Ascending aorta (tissue), 2 donors: Measurements from ENCODE around the gene TANC1. TPM values are rescaled to one million over a fixed set of nuclear protein-coding genes. Genes with fewer than 3 reads are reported as not detected.

Experiments used
- DNase-seq, 2 donors: peaks; one replicate each; pipeline ENCODE4 v3.0.0-alpha.2; 2019; ENCODE audit warnings: low spot score in 2 of 2
- H3K27ac ChIP-seq, 2 donors: fragments of 200-600 bp; sonication (generic); one replicate each; pipeline ENCODE4 v1.5.1; 2016 to 2017; ENCODE audit warnings: mild to moderate bottlenecking in 1 of 2
- H3K27me3 ChIP-seq: fragments of 200-600 bp; sonication (generic); one replicate; pipeline ENCODE4 v1.5.1; 2017
- H3K36me3 ChIP-seq, 2 donors: fragments of 200-600 bp; sonication (generic); one replicate each; pipeline ENCODE4 v1.5.1; 2016
- H3K4me1 ChIP-seq, 2 donors: fragments of 200-600 bp; sonication (generic); one replicate each; pipeline ENCODE4 v1.5.1; 2016 to 2017; ENCODE audit warnings: mild to moderate bottlenecking in 1 of 2
- H3K4me3 ChIP-seq, 2 donors: fragments of 200-600 bp; sonication (generic); one replicate each; pipeline ENCODE4 v1.5.1; 2016 to 2017; ENCODE audit warnings: mild to moderate bottlenecking in 1 of 2
- H3K9me3 ChIP-seq, 2 donors: fragments of 200-600 bp; sonication (generic); one replicate each; pipeline ENCODE4 v1.5.1; 2016
- CTCF ChIP-seq, 3 experiments: fragments of 200-600 bp in 2 of 3; fragments of 450-650 bp in 1 of 3; sonication (generic) in 2 of 3; IDR thresholded peaks; one replicate each; pipeline ENCODE4 v1.5.1; 2016 to 2019; ENCODE audit warnings: antibody characterized with exemption in 3 of 3, mild to moderate bottlenecking in 1 of 3, moderate library complexity in 1 of 3
- intact Hi-C: fragments of 100-400 bp; cut with DNase I; formaldehyde crosslinking; loops from one replicate; pipeline ENCODE4 v1.15.1; 2023
- total RNA-seq: library from RNA; depleted of rRNA; stranded (reverse); fragments of >200 nt; gene quantifications from one replicate; pipeline ENCODE4 v1.1.0, GENCODE V29; 2016

TANC1 gene
- total RNA-seq, 1 donor from 2014 or later, result 45.4 TPM

GRCh38 chr2:159262226-159262625 lies 293.8 kb downstream of the TANC1 start:
- H3K4me3 ChIP-seq, result no peak overlapping the region
- H3K9me3 ChIP-seq, result no peaks in the 10 kb centered on the region
- intact Hi-C loops, result no loop called here
- H3K4me1 ChIP-seq, result no peaks in the 10 kb centered on the region
- no peak for DNase-seq
- H3K27me3 ChIP-seq, result no peaks in the 10 kb centered on the region
- TF ChIP-seq CTCF (IDR thresholded peaks at IDR 0.05), result no peak
- peaks cover 3 to 8% of the 10 kb centered on the region in 2 donors for H3K36me3 ChIP-seq
- H3K27ac ChIP-seq, result no peak overlapping the region

GRCh38 chr2:159262904-159263303 lies 294.5 kb downstream of the TANC1 start:
- Histone ChIP-seq H3K9me3 (no peaks in the 10 kb centered on the region), H3K4me1 (no peaks in the 10 kb centered on the region), H3K36me3 (peaks cover 3% of the 10 kb centered on the region in 2 donors), H3K27me3 (no peaks in the 10 kb centered on the region), H3K4me3 (no peak overlapping the region), H3K27ac (no peak overlapping the region)
- no peak for TF ChIP-seq CTCF (IDR thresholded peaks at IDR 0.05)
- DNase-seq, result no peak
- intact Hi-C loops, result no loop called here

- Histone ChIP-seq H3K27me3 (no peaks in the 10 kb centered on the region), H3K4me3 (no peak overlapping the region), H3K27ac (no peak overlapping the region), H3K36me3 (peaks cover 0 to 3% of the 10 kb centered on the region in 2 donors), H3K9me3 (no peaks in the 10 kb centered on the region), H3K4me1 (no peaks in the 10 kb centered on the region)
- no peak for TF ChIP-seq CTCF (IDR thresholded peaks at IDR 0.05)
- DNase-seq, result no peak
- intact Hi-C loops, result no loop called here
Measured at GRCh38 chr2:159265171-159265576, 296.7 kb downstream of the TANC1 start.

DNA sequence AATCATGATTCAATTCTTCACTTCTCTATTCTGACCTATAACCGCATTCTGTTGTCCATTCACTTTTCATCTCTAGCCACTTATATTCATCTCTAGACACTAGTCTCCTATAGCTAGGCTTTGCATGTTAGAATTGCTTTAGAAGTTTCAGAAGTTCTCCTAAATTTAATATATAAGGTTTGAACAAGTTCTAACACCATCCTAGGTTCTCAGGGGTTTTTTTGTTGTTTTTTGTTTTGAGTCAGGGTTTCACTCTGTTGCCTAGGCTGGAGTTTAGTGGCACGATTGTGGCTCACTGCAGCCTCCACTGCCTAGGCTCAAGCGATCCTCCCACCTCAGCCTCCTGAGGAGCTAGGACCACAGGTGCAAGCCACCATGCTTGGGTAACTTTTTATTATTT lies 298.1 kb downstream of the TANC1 start:
- TF ChIP-seq CTCF (IDR thresholded peaks at IDR 0.05), result no peak
- intact Hi-C loops, result no loop called here
- H3K36me3 ChIP-seq, result peaks cover 6% of the 10 kb centered on the region in 2 donors

DNA sequence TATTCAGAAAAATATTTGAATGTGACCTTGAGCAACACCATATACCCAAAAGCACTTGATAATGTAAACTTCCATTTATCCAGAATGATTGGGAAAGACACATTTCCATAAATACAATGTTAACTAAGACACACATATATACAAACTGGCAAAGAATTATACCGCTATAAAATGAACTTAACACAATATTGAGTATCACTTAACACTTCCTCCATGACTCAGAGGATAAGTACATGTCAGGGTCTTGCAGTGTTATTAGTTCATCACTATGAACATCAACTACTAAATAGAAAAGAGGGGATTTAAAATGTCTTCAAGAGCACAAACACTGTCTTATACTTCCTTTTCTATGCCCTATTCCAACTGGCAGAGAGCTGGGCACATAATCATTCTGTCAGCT lies 299.5 kb downstream of the TANC1 start:
- intact Hi-C loops, result no loop called here
- no peak for TF ChIP-seq CTCF (IDR thresholded peaks at IDR 0.05)
- DNase-seq, result no peak
- no peaks in the 10 kb centered on the region for H3K27me3 ChIP-seq
- no peak overlapping the region for H3K4me3 ChIP-seq
- H3K27ac ChIP-seq, result no peak overlapping the region
- H3K36me3 ChIP-seq, result peaks cover 6 to 10% of the 10 kb centered on the region in 2 donors
- H3K9me3 ChIP-seq, result no peaks in the 10 kb centered on the region
- H3K4me1 ChIP-seq, result no peaks in the 10 kb centered on the region

More for the DNA sequence above, 298.1 kb downstream of the TANC1 start:
- Histone ChIP-seq H3K4me3 (no peak overlapping the region), H3K27me3 (no peaks in the 10 kb centered on the region), H3K9me3 (no peaks in the 10 kb centered on the region), H3K27ac (no peak overlapping the region), H3K4me1 (no peaks in the 10 kb centered on the region)
- DNase-seq, result no peak

DNA sequence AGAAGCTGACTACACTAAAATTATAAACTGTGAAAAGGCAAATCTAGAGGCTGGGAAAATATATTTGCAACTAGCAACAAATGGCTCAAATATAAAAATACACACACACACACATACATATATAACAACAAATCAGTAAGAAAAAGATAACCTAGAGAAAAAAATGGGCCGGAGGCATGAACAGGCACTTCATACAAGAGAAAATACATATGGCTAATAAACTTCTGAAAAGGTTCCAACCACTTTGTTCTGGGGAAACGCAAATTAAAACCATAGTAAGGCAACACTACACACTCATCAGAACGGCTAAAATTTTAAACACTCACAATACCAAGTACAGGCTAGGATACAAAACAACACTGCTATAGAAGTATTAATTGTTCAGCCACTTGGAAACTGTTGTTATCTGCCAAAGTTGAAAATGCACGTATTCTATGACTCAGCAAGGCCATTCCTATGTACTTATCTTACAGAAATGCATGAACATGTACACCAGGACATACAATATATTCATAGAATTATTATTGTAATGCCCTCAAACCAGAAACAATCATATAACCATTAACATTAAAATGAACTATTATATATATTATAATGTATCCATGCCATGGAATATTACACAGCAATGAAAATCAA lies 302.4 kb downstream of the TANC1 start:
- Histone ChIP-seq H3K4me3 (no peak overlapping the region), H3K27ac (no peak overlapping the region), H3K4me1 (no peaks in the 10 kb centered on the region), H3K36me3 (peaks cover 8 to 10% of the 10 kb centered on the region in 2 donors), H3K27me3 (no peaks in the 10 kb centered on the region), H3K9me3 (no peaks in the 10 kb centered on the region)
- DNase-seq, result no peak
- intact Hi-C loops, result no loop called here
- TF ChIP-seq CTCF (IDR thresholded peaks at IDR 0.05), result no peak
